MM.1S (cell line): Measurements from ENCODE around the gene TMEM106C.

Experiments
- DNase-seq: peaks from one replicate; pipeline ENCODE4 v3.0.0-alpha.2; 2015
- H2AFZ ChIP-seq: fragments of 300-600 bp; sonication (generic); 2 replicates; pipeline ENCODE4 v1.6.0; 2016; ENCODE audit warnings: antibody characterized with exemption, low read length
- H3F3A ChIP-seq: fragments of 300-600 bp; sonication (generic); 2 replicates; pipeline ENCODE4 v1.6.1; 2016; ENCODE audit warnings: mild to moderate bottlenecking, antibody characterized with exemption, low read length, moderate library complexity, mixed read lengths; ENCODE audit not compliant: insufficient read depth
- H3K27ac ChIP-seq: fragments of 300-600 bp; sonication (generic); 2 replicates; pipeline ENCODE4 v1.5.1; 2016; ENCODE audit warnings: mild to moderate bottlenecking, low read length
- H3K27me3 ChIP-seq: fragments of 300-600 bp; sonication (generic); replicated peaks from 2 replicates; pipeline ENCODE4 v1.6.0; 2016; ENCODE audit warnings: low read length; ENCODE audit not compliant: insufficient read depth
- H3K36me3 ChIP-seq: fragments of 300-600 bp; sonication (generic); replicated peaks from 2 replicates; pipeline ENCODE4 v1.6.1; 2016; ENCODE audit warnings: mild to moderate bottlenecking, low read length, mixed read lengths; ENCODE audit not compliant: insufficient read depth
- H3K4me1 ChIP-seq: fragments of 300-600 bp; sonication (generic); 2 replicates; pipeline ENCODE4 v1.6.1; 2016; ENCODE audit warnings: low read length, mixed read lengths
- H3K4me2 ChIP-seq: fragments of 300-600 bp; sonication (generic); 2 replicates; pipeline ENCODE4 v1.6.0; 2016; ENCODE audit warnings: low read depth, low read length
- H3K4me3 ChIP-seq: fragments of 300-600 bp; sonication (generic); 2 replicates; pipeline ENCODE4 v1.5.1; 2016; ENCODE audit warnings: low read length, mixed read lengths
- H3K79me2 ChIP-seq: fragments of 300-600 bp; sonication (generic); 2 replicates; pipeline ENCODE4 v1.6.1; 2016; ENCODE audit warnings: mixed run types, low read length, mixed read lengths
- H3K9ac ChIP-seq: fragments of 300-600 bp; sonication (generic); 2 replicates; pipeline ENCODE4 v1.6.1; 2016; ENCODE audit warnings: low read length, mixed read lengths
- H3K9me2 ChIP-seq: fragments of 300-600 bp; sonication (generic); replicated peaks from 2 replicates; pipeline ENCODE4 v1.6.1; 2016; ENCODE audit warnings: mild to moderate bottlenecking, low read length, mixed read lengths; ENCODE audit not compliant: insufficient read depth
- H3K9me3 ChIP-seq: fragments of 300-600 bp; sonication (generic); replicated peaks from 2 replicates; pipeline ENCODE4 v1.6.1; 2016; ENCODE audit warnings: mild to moderate bottlenecking, low read length, mixed read lengths; ENCODE audit not compliant: insufficient read depth
- H4K20me1 ChIP-seq: fragments of 300-600 bp; sonication (generic); 2 replicates; pipeline ENCODE4 v1.6.1; 2016; ENCODE audit warnings: mild to moderate bottlenecking, low read length, moderate library complexity, mixed read lengths; ENCODE audit not compliant: insufficient read depth
- CTCF ChIP-seq: fragments of 300-600 bp; sonication (generic); IDR thresholded peaks from 2 replicates; pipeline ENCODE4 v1.5.1; 2016; ENCODE audit warnings: antibody characterized with exemption, low read length, mixed read lengths
- EZH2 ChIP-seq: fragments of 300-600 bp; sonication (generic); optimal IDR thresholded peaks from 2 replicates; pipeline ENCODE3; 2017; ENCODE audit warnings: low read depth, mild to moderate bottlenecking, antibody characterized with exemption, low read length, mixed read lengths
- EZH2phosphoT487 ChIP-seq: fragments of 300-600 bp; sonication (generic); IDR thresholded peaks from 2 replicates; pipeline ENCODE4 v1.6.1; 2018; ENCODE audit warnings: antibody characterized with exemption, low read length

The TMEM106C gene

GRCh38 chr12:47944685-47945340 is 18.6 kb upstream of the TMEM106C start:
- no peaks in the 10 kb centered on the region for H3K9me3 ChIP-seq
- no peak overlapping the region for H2AFZ ChIP-seq
- H3K4me2 ChIP-seq = no peak overlapping the region
- TF ChIP-seq EZH2 (no peak), CTCF (no peak), EZH2phosphoT487 (no peak)
- no peak for DNase-seq
- no peaks in the 10 kb centered on the region for H4K20me1 ChIP-seq
- H3K4me1 ChIP-seq = 0 out of 2 replicates have a peak, but pooled peaks cover 2% of the 10 kb centered on the region
- no peak overlapping the region for H3K4me3 ChIP-seq
- no peaks in the 10 kb centered on the region for H3K79me2 ChIP-seq
- H3K9me2 ChIP-seq = no peaks in the 10 kb centered on the region
- H3K27ac ChIP-seq = no peak overlapping the region
- no peak overlapping the region for H3K9ac ChIP-seq
- no peaks in the 10 kb centered on the region for H3K36me3 ChIP-seq
- H3F3A ChIP-seq = no peaks in the 10 kb centered on the region
- no peaks in the 10 kb centered on the region for H3K27me3 ChIP-seq

DNA sequence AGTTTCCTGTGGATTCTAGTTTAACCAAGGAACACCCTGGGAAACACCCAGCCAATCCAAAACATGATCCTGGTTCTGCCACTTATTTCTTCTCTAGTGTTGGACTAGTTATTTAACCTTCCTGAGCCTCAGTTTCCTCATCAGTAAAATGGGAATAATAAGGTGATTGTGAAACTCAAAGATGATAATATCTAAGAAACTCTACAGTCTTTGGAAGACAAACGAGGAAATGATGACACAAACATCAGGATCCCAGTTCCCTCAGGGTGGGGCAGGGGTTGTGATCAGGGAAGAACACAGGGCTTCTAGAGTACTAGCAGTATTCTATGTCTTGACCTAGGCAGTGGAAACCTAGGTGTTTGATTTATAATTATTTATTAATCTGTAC is 18.1 kb upstream of the TMEM106C start:
- DNase-seq = no peak
- H4K20me1 ChIP-seq = no peaks in the 10 kb centered on the region
- no peak overlapping the region for H3K9ac ChIP-seq
- H3K4me3 ChIP-seq = no peak overlapping the region
- H3K4me1 ChIP-seq = 0 out of 2 replicates have a peak, but pooled peaks cover 2% of the 10 kb centered on the region
- no peak overlapping the region for H3K4me2 ChIP-seq
- TF ChIP-seq EZH2phosphoT487 (no peak), CTCF (no peak), EZH2 (no peak)
- H3F3A ChIP-seq = no peaks in the 10 kb centered on the region
- no peaks in the 10 kb centered on the region for H3K9me3 ChIP-seq
- H3K79me2 ChIP-seq = no peaks in the 10 kb centered on the region
- H3K27me3 ChIP-seq = no peaks in the 10 kb centered on the region
- no peak overlapping the region for H3K27ac ChIP-seq
- H3K9me2 ChIP-seq = no peaks in the 10 kb centered on the region
- H2AFZ ChIP-seq = no peak overlapping the region
- H3K36me3 ChIP-seq = no peaks in the 10 kb centered on the region

GRCh38 chr12:47946413-47947323 is 16.7 kb upstream of the TMEM106C start:
- no peak overlapping the region for H2AFZ ChIP-seq
- H3K9me2 ChIP-seq = no peaks in the 10 kb centered on the region
- TF ChIP-seq EZH2phosphoT487 (no peak), EZH2 (no peak), CTCF (no peak)
- no peak overlapping the region for H3K4me2 ChIP-seq
- H3K27ac ChIP-seq = no peak overlapping the region
- no peaks in the 10 kb centered on the region for H3K36me3 ChIP-seq
- H3K4me3 ChIP-seq = no peak overlapping the region
- H3K9me3 ChIP-seq = no peaks in the 10 kb centered on the region
- no peaks in the 10 kb centered on the region for H3F3A ChIP-seq
- no peaks in the 10 kb centered on the region for H3K27me3 ChIP-seq
- H3K79me2 ChIP-seq = no peaks in the 10 kb centered on the region
- no peak for DNase-seq
- no peaks in the 10 kb centered on the region for H4K20me1 ChIP-seq
- H3K9ac ChIP-seq = no peak overlapping the region
- H3K4me1 ChIP-seq = 0 out of 2 replicates have a peak, but pooled peaks cover 2% of the 10 kb centered on the region
